B cell (primary cell): ENCODE results near the gene TOR1AIP1.

ENCODE experiments used
- CTCF ChIP-seq: fragments of 200-600 bp; IDR thresholded peaks from one replicate; pipeline ENCODE4 v1.8.0; 2022; ENCODE audit warnings: antibody characterized with exemption, mild to moderate bottlenecking
- EZH2 ChIP-seq: IDR thresholded peaks from 2 replicates; pipeline ENCODE4 v1.6.1; 2012; ENCODE audit warnings: borderline replicate concordance, low read depth, mild to moderate bottlenecking, moderate library complexity, low read length; ENCODE audit not compliant: insufficient read depth, poor library complexity, severe bottlenecking

- TF ChIP-seq CTCF (no peak), EZH2 (no peak)
These were observed 39.4 kb downstream of the TOR1AIP1 start for GRCh38 chr1:179921472-179921871.
